Adrenal gland (tissue), 5 donors: ENCODE data around the gene PCDHGA5.

Source experiments
- POLR2A ChIP-seq, 2 donors: fragments of 450-650 bp; IDR thresholded peaks; one replicate each; pipeline ENCODE4 v1.6.1; 2017; ENCODE audit warnings: antibody characterized with exemption in 2 of 2, mild to moderate bottlenecking in 2 of 2, moderate library complexity in 1 of 2
- TF ChIP-seq, protein P1 (sequence below), 6 experiments: fragments of 450-650 bp in 4 of 6; fragments of 200-600 bp in 2 of 6; sonication (generic) in 1 of 6; IDR thresholded peaks; 1 replicate in 5 of 6; 2 replicates in 1 of 6; pipeline versions ENCODE4 v1.5.1 to v1.8.0; 2016 to 2021; ENCODE audit warnings: antibody characterized with exemption in 6 of 6, mild to moderate bottlenecking in 2 of 6, moderate library complexity in 1 of 6
- donor health status: DM: no; HTN: no; CAD: no.

- TF ChIP-seq, protein P1, sequence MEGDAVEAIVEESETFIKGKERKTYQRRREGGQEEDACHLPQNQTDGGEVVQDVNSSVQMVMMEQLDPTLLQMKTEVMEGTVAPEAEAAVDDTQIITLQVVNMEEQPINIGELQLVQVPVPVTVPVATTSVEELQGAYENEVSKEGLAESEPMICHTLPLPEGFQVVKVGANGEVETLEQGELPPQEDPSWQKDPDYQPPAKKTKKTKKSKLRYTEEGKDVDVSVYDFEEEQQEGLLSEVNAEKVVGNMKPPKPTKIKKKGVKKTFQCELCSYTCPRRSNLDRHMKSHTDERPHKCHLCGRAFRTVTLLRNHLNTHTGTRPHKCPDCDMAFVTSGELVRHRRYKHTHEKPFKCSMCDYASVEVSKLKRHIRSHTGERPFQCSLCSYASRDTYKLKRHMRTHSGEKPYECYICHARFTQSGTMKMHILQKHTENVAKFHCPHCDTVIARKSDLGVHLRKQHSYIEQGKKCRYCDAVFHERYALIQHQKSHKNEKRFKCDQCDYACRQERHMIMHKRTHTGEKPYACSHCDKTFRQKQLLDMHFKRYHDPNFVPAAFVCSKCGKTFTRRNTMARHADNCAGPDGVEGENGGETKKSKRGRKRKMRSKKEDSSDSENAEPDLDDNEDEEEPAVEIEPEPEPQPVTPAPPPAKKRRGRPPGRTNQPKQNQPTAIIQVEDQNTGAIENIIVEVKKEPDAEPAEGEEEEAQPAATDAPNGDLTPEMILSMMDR (IDR thresholded peaks at IDR 0.05): peak in 1 of 6 experiments; percentile 11
- no peak for TF ChIP-seq POLR2A (IDR thresholded peaks at IDR 0.05)
Measured at GRCh38 chr5:141330299-141331080, 33.5 kb upstream of the PCDHGA5 start, which contains the start of gene PCDHGA1.
